ENCODE results near the gene ZNF513.
"Not testable (repeated sequence)": the region's sequence is repeated elsewhere in the genome, so short reads cannot be mapped to it uniquely, and the experiment has no call there.

ZNF513 gene

GRCh38 chr2:27354597-27354927 lies 26.0 kb downstream of the ZNF513 start:
- DNase-seq = no peak

DNA sequence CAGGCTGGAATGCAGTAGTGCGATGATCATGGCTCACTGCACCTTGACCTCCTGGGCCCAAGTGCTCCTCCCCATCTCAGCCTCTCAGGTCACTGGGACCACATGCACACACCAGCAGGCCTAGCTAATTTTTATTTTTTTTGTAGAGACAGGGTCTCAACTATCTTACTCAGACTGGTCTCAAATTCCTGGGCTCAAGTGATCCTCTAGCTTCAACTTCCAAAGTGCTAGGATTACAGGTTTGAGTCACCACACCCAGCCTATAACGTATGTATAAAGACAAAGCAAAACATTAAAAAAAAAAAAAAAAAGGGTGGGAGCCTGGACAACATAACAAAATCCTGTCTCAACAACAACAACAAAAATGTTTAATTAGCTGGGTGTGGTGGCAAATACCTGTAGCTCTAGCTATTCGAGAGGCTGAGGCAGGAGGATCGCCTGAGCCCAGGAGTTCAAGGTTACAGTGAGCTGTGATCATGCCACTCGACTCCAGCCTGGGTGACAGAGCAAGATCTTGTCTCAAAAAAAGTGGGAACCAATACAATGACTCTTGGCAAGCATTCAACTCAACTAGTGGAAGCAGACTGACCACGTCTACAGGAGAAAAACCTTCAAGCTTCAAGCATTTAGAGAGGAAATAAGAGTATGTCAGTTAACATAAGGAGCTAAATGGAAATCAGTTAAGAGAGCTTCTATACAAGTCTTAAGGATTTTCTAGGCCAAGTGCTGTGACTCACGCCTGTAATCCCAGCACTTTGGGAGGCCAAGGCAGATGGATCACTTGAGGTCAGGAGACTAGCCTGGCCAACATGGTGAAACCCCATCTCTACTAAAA lies 26.6 kb downstream of the ZNF513 start:
- DNase-seq = no peak

DNA sequence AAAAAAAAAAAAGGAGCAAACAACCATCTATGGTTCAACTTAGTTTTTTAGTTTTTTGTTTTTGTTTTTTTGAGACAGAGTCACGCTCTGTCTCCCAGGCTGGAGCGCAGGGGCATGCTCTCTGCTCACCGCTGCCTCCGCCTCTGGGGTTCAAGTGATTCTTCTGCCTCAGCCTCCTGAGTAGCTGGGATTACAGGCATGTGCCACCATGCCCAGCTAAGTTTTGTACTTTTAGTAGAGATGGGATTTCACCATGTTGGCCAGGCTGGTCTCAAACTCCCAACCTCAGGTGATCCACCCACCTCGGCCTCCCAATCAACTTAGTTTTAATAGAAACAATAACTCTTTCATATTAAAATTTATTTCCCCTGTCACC lies 27.2 kb downstream of the ZNF513 start:
- not testable (repeated sequence) for DNase-seq

DNA sequence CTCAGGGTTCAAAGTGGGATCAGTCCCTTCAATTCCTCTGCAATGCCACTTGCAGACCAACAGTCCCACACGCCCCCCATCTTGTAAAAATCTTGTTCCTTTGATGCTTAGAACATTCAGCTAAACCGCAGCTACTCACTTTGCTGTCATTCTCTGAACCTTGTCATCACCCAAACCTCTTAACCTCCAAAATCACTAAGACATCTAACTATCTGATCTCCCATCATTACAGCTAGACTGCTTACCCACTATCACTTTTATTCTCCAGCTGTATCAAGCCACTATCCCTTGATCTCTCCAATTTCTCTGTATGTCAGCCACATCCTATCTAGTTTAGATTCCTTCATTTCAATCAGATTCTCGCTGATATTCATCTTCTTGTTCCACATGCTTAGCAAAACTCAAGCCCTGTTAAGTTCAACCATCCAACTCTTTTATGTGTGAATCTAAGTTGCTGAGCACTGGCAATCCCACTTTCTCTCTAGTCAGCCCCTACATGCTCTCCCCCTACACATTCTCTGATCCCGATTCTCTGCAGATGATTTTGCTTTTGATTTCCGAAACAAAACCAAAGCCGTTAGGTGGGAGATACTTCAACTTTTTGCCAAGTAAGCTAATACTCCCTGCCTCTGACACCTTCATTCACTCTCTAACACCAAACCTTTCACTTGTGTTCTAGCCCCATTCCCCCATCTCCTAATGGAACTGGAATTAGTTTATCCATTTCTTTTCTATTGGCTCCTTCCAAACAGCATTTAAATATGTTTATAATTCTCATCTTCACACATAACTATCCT lies 28.5 kb downstream of the ZNF513 start:
- DNase-seq = no peak

GRCh38 chr2:27350106-27350693 lies 30.3 kb downstream of the ZNF513 start:
- no peak for DNase-seq

DNA sequence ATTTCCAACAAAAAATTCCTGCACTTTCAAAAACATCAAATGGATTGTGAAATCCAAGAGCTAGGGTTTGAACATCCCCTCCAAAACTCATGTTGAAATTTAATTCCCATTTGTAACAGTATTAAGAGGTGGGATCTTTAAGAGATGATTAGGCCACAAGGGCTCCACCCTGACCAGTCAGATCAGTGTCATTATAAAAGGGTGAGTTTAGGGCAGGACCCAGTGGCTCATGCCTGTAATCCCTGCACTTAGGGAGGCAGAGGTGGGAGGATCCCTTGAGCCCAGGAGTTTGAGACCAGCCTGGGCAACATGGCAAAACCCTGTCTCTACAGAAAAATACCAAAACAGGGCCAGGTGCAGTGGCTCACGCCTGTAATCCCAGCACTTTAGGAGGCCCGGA lies 32.9 kb downstream of the ZNF513 start:
- no peak for DNase-seq

GRCh38 chr2:27336173-27336572 lies 44.4 kb downstream of the ZNF513 start:
- DNase-seq = no peak

DNA sequence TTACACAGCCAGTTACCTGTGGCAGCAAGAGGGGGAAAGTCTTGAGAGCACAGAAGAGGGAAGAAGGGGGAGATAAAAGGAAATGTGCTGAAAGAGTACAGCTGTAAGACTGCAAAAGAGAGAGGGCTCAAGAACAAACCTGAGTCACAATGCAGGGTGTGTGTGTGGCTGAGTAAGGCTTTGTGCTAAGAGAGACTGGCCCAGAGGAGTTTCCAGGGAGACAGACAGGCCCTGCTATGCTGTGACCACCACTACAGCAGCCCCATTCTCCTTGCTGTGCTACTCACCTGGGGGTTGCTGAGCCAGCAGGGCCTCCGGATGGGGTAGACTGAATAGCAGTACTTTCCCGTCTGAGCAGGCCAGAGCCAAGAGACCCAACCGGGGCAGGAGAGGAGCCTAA lies 45.2 kb downstream of the ZNF513 start:
- no peak for DNase-seq

Measured in stimulated activated CD4-positive, alpha-beta T cell treated with anti-CD3 and anti-CD28 coated beads, Interleukin-2, amount 100 ng/mL, for 48 hours (primary cell).